Body of pancreas (tissue), 4 donors: ENCODE data around the gene CD151.

Experiments
- CTCF ChIP-seq, 7 experiments: fragments of 450-650 bp in 4 of 7; fragments of 200-600 bp in 3 of 7; sonication (generic) in 3 of 7; IDR thresholded peaks; one replicate each; pipeline ENCODE4 v1.5.1; 2016 to 2019; ENCODE audit warnings: antibody characterized with exemption in 7 of 7
- POLR2A ChIP-seq, 3 donors: fragments of 450-650 bp; IDR thresholded peaks; one replicate each; pipeline ENCODE4 v1.6.1; 2016; ENCODE audit warnings: antibody characterized with exemption in 3 of 3, mild to moderate bottlenecking in 2 of 3

DNA sequence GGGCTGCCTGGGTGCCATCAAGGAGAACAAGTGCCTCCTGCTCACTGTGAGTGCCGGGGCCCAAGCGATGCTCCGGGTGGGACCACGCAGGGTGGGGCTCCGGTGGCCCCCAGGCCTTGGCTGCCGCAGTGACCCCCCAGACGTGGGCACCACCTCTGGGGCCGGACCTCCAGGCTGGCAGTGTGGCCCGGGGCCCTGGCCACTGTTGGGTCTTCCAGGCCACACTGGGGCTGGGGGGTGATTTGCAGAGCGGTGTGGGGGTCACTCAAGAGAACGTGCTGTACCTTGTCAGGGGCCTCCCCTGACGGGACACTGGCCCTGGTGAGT is 29.9 kb downstream of the CD151 start:
- TF ChIP-seq CTCF (IDR thresholded peaks at IDR 0.05) (no peak), POLR2A (IDR thresholded peaks at IDR 0.05) (no peak)
